ENCODE data around the gene JAM3.

The JAM3 gene

GRCh38 chr11:134025082-134025429 lies 43.8 kb upstream of the JAM3 start:
- H4K20me1 ChIP-seq (ENCODE audit: control insufficient read depth, insufficient read depth, low read depth, low read length): no peaks in the 10 kb centered on the region
- no peaks in the 10 kb centered on the region for H3K36me3 ChIP-seq (ENCODE audit: control insufficient read depth, low read length)
- TF ChIP-seq CTCF (IDR thresholded peaks at IDR 0.05; ENCODE audit: low read depth, low read length, poor library complexity, severe bottlenecking): no peak
- no peak for TF ChIP-seq EZH2phosphoT487 (IDR thresholded peaks at IDR 0.05; ENCODE audit: borderline replicate concordance, low read length)
- no peaks in the 10 kb centered on the region for H3K4me1 ChIP-seq (ENCODE audit: control insufficient read depth, low read length)
- H3K27ac ChIP-seq (ENCODE audit: low read depth, low read length): no peak overlapping the region
- no peaks in the 10 kb centered on the region for H3K79me2 ChIP-seq (ENCODE audit: control insufficient read depth, low read length)
- no peaks in the 10 kb centered on the region for H3F3A ChIP-seq (ENCODE audit: control insufficient read depth, insufficient read depth)
- no peaks in the 10 kb centered on the region for H3K27me3 ChIP-seq (ENCODE audit: control insufficient read depth, low read length)
- H3K4me2 ChIP-seq (ENCODE audit: low read length): no peak overlapping the region
- H3K9me2 ChIP-seq (replicated peaks; ENCODE audit: control insufficient read depth, low read length): no peaks in the 10 kb centered on the region
- H3K9me3 ChIP-seq (ENCODE audit: control insufficient read depth, insufficient read depth, low read length): no peaks in the 10 kb centered on the region
- no peak overlapping the region for H3K4me3 ChIP-seq (ENCODE audit: low read length)

- H3K27me3 ChIP-seq (ENCODE audit: control insufficient read depth, low read length): no peaks in the 10 kb centered on the region
- H3F3A ChIP-seq (ENCODE audit: control insufficient read depth, insufficient read depth): no peaks in the 10 kb centered on the region
- H3K4me3 ChIP-seq (ENCODE audit: low read length): no peak overlapping the region
- TF ChIP-seq CTCF (IDR thresholded peaks at IDR 0.05; ENCODE audit: low read depth, low read length, poor library complexity, severe bottlenecking): no peak
- no peak for TF ChIP-seq EZH2phosphoT487 (IDR thresholded peaks at IDR 0.05; ENCODE audit: borderline replicate concordance, low read length)
- H3K4me1 ChIP-seq (ENCODE audit: control insufficient read depth, low read length): no peaks in the 10 kb centered on the region
- H3K9me3 ChIP-seq (ENCODE audit: control insufficient read depth, insufficient read depth, low read length): no peaks in the 10 kb centered on the region
- no peaks in the 10 kb centered on the region for H3K79me2 ChIP-seq (ENCODE audit: control insufficient read depth, low read length)
- no peak overlapping the region for H3K4me2 ChIP-seq (ENCODE audit: low read length)
- no peaks in the 10 kb centered on the region for H3K9me2 ChIP-seq (replicated peaks; ENCODE audit: control insufficient read depth, low read length)
- no peaks in the 10 kb centered on the region for H4K20me1 ChIP-seq (ENCODE audit: control insufficient read depth, insufficient read depth, low read depth, low read length)
- no peaks in the 10 kb centered on the region for H3K36me3 ChIP-seq (ENCODE audit: control insufficient read depth, low read length)
- no peak overlapping the region for H3K27ac ChIP-seq (ENCODE audit: low read depth, low read length)
Measured at GRCh38 chr11:134026655-134027343, 42.1 kb upstream of the JAM3 start.

GRCh38 chr11:134027671-134028070 lies 41.2 kb upstream of the JAM3 start:
- Histone ChIP-seq H3K27me3 (ENCODE audit: control insufficient read depth, low read length) (no peaks in the 10 kb centered on the region), H3K79me2 (ENCODE audit: control insufficient read depth, low read length) (no peaks in the 10 kb centered on the region), H4K20me1 (ENCODE audit: control insufficient read depth, insufficient read depth, low read depth, low read length) (no peaks in the 10 kb centered on the region), H3K4me2 (ENCODE audit: low read length) (no peak overlapping the region), H3K4me3 (ENCODE audit: low read length) (no peak overlapping the region), H3K4me1 (ENCODE audit: control insufficient read depth, low read length) (no peaks in the 10 kb centered on the region), H3K27ac (ENCODE audit: low read depth, low read length) (no peak overlapping the region), H3K9me2 (replicated peaks; ENCODE audit: control insufficient read depth, low read length) (no peaks in the 10 kb centered on the region), H3F3A (ENCODE audit: control insufficient read depth, insufficient read depth) (no peaks in the 10 kb centered on the region), H3K36me3 (ENCODE audit: control insufficient read depth, low read length) (no peaks in the 10 kb centered on the region), H3K9me3 (ENCODE audit: control insufficient read depth, insufficient read depth, low read length) (no peaks in the 10 kb centered on the region)
- TF ChIP-seq CTCF (IDR thresholded peaks at IDR 0.05; ENCODE audit: low read depth, low read length, poor library complexity, severe bottlenecking) (no peak), EZH2phosphoT487 (IDR thresholded peaks at IDR 0.05; ENCODE audit: borderline replicate concordance, low read length) (no peak)

Data from DOHH2 (cell line).